ENCODE measurements around the gene PTPN21. TPM values are rescaled to one million over a fixed set of nuclear protein-coding genes. Genes with fewer than 3 reads are reported as not detected.
"Not testable (repeated sequence)": the region's sequence is repeated elsewhere in the genome, so short reads cannot be mapped to it uniquely, and the experiment has no call there.

Gene PTPN21
- total RNA-seq, 2 donors from 2014 or later, result 22.4 to 24.3 TPM

DNA sequence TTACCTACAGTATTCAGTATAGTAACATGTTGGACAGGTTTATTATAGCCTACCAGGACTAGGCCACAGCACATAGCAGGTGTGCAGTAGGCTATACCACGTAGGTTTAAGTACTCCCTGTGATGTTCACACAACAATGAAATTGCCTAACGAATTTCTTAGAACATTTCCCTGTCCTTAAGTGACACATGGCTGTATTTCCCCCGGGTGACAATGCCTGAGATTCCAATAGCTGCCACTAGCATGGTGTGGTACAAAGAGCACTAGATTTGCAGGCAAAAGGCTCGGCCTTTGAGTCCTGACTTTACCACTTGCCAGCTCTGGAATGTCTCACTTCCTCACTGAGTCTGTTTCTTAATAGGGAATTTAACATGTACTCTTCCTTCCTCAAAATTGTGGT, 19.7 kb downstream of the PTPN21 start:
- Histone ChIP-seq H3K9me3 (peaks cover 0 to 2% of the 10 kb centered on the region in 2 donors), H3K27me3 (no peaks in the 10 kb centered on the region), H3K4me3 (no peak overlapping the region), H3K36me3 (peaks cover 4% of the 10 kb centered on the region), H3K27ac (peak overlapping the region; percentile 2 to 71), H3K4me1 (peaks cover 0 to 36% of the 10 kb centered on the region in 2 donors)
- no peak for DNase-seq (ENCODE audit: low spot score)
- TF ChIP-seq, protein P1, sequence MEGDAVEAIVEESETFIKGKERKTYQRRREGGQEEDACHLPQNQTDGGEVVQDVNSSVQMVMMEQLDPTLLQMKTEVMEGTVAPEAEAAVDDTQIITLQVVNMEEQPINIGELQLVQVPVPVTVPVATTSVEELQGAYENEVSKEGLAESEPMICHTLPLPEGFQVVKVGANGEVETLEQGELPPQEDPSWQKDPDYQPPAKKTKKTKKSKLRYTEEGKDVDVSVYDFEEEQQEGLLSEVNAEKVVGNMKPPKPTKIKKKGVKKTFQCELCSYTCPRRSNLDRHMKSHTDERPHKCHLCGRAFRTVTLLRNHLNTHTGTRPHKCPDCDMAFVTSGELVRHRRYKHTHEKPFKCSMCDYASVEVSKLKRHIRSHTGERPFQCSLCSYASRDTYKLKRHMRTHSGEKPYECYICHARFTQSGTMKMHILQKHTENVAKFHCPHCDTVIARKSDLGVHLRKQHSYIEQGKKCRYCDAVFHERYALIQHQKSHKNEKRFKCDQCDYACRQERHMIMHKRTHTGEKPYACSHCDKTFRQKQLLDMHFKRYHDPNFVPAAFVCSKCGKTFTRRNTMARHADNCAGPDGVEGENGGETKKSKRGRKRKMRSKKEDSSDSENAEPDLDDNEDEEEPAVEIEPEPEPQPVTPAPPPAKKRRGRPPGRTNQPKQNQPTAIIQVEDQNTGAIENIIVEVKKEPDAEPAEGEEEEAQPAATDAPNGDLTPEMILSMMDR (IDR thresholded peaks at IDR 0.05), result peak in 1 of 2 donors; percentile 23

DNA sequence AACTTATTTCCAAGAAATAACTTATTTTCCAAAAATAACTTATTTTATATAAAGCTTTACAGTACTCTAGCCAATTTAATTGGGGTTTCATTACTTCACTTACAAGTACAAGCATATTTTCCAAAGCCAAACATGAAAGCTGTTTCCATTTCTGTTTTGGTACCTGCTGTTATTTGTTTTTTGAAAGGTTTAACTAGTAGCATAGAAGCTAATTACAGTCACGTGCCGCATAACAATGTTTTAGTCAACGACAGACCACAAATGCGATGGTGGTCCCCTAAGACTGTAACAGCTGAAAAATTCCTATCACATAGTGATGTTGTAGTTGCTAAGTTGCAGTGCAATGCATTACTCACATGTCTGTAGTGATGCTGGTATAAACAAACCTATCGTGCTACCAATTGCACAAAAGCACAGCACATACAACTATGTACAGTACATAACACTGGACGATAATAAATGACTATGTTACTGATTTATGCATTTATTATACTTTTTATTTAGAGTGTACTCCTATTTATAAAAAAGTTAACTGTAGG, 21.7 kb downstream of the PTPN21 start:
- no peak for DNase-seq (ENCODE audit: low spot score)
- Histone ChIP-seq H3K4me1 (peaks cover 0 to 32% of the 10 kb centered on the region in 2 donors), H3K27me3 (no peaks in the 10 kb centered on the region), H3K27ac (no peak overlapping the region), H3K9me3 (peaks cover 0 to 9% of the 10 kb centered on the region in 2 donors), H3K4me3 (no peak overlapping the region), H3K36me3 (peaks cover 8% of the 10 kb centered on the region)
- TF ChIP-seq, protein P1 (IDR thresholded peaks at IDR 0.05), result no peak

DNA sequence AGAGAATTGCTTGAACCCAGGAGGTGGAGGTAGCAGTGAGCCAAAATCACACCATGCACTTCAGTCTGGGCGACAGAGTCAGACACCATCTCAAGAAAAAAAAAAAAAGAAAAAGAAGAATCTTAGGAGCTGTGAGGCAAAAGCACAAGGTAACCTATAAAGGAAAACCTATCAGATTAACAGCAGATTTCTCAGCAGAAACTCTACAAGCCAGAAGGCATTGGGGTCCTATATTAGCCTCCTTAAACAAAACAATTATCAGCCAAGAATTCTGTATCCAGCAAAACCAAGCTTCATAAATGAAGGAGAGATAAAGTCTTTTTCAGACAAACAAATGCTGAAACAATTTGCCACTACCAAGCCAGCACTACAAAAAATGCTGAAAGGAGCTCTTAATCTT, 24.9 kb downstream of the PTPN21 start:
- peaks cover 12% of the 10 kb centered on the region for H3K36me3 ChIP-seq
- not testable (repeated sequence) for H3K27me3 ChIP-seq; H3K27ac ChIP-seq; H3K4me3 ChIP-seq; H3K9me3 ChIP-seq; DNase-seq (ENCODE audit: low spot score); H3K4me1 ChIP-seq

- Histone ChIP-seq H3K36me3 (peaks cover 8% of the 10 kb centered on the region), H3K4me1 (peaks cover 0 to 17% of the 10 kb centered on the region in 2 donors), H3K27me3 (no peaks in the 10 kb centered on the region), H3K9me3 (no peaks in the 10 kb centered on the region), H3K4me3 (no peak overlapping the region), H3K27ac (no peak overlapping the region)
- no peak for DNase-seq (ENCODE audit: low spot score)
- TF ChIP-seq, protein P1 (IDR thresholded peaks at IDR 0.05), result no peak
These were observed 32.4 kb downstream of the PTPN21 start for GRCh38 chr14:88522393-88522792.

GRCh38 chr14:88521818-88522217, 33.0 kb downstream of the PTPN21 start:
- no peaks in the 10 kb centered on the region for H3K9me3 ChIP-seq
- no peak overlapping the region for H3K27ac ChIP-seq
- no peaks in the 10 kb centered on the region for H3K27me3 ChIP-seq
- peaks cover 8% of the 10 kb centered on the region for H3K36me3 ChIP-seq
- H3K4me3 ChIP-seq, result no peak overlapping the region
- peaks cover 0 to 21% of the 10 kb centered on the region in 2 donors for H3K4me1 ChIP-seq
- TF ChIP-seq, protein P1 (IDR thresholded peaks at IDR 0.05), result no peak
- DNase-seq (ENCODE audit: low spot score), result no peak

DNA sequence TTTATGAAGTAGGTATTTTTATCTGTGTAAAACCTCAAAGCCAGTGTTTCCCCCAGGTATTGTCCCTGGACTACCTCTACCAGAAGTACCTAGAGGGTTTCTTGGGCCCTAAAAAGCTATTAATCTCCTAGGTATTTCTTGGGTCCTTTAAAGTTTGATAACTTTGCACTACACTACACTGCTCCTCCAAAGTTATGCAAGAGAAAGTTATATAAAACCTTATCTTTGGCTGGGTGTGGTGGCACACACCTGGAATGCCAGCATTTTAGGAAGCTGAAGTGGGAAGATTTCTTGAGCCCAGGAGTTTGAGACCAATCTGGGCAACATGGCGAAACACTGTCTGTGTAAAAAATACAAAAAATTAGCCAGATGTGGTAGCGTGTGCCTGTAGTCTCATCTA, 34.9 kb downstream of the PTPN21 start:
- Histone ChIP-seq H3K27me3 (no peaks in the 10 kb centered on the region), H3K9me3 (no peaks in the 10 kb centered on the region), H3K27ac (no peak overlapping the region), H3K36me3 (no peaks in the 10 kb centered on the region), H3K4me3 (no peak overlapping the region), H3K4me1 (peaks cover 0 to 39% of the 10 kb centered on the region in 2 donors)
- TF ChIP-seq, protein P1 (IDR thresholded peaks at IDR 0.05), result no peak
- DNase-seq (ENCODE audit: low spot score), result no peak
